Neural cell (in vitro differentiated cells): ENCODE measurements around the gene HHLA2.

Experiments used
- EZH2 ChIP-seq: fragments of 200-600, 300-800 bp; shearing (Covaris generic), sonication (generic); IDR thresholded peaks from 2 replicates; pipeline ENCODE4 v1.6.1; 2014; ENCODE audit warnings: antibody characterized with exemption, low read length, borderline replicate concordance, mild to moderate bottlenecking; ENCODE audit not compliant: insufficient read depth, poor library complexity, severe bottlenecking
- POLR2AphosphoS5 ChIP-seq: IDR thresholded peaks from 2 replicates; pipeline ENCODE4 v1.6.1; 2012
- TF ChIP-seq, protein P1 (sequence below): fragments of 450-650 bp; IDR thresholded peaks from 2 replicates; pipeline ENCODE4 v1.5.1; 2014; ENCODE audit warnings: antibody characterized with exemption, mild to moderate bottlenecking, moderate library complexity; ENCODE audit not compliant: poor library complexity, severe bottlenecking

DNA sequence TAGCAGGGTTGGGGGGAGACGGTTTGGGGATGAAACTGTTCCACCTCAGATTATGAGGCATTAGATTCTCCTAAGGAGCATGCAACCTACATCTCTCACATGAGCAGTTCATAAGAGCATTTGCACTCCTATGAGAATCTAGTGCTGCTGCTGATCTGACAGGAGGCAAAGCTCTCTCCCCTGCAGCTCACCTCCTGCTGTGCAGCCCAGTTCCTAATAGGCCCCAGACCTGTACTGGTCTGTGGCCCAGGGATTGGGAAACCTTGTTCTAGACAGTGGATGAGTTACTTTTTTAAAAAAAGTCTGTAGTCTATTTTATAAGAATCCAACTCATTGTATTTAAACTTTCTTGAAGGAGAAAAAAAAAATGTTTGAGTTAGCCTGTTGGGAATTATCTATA lies 100.0 kb downstream of the HHLA2 start:
- TF ChIP-seq POLR2AphosphoS5 (no peak), EZH2 (no peak)
- TF ChIP-seq, protein P1, sequence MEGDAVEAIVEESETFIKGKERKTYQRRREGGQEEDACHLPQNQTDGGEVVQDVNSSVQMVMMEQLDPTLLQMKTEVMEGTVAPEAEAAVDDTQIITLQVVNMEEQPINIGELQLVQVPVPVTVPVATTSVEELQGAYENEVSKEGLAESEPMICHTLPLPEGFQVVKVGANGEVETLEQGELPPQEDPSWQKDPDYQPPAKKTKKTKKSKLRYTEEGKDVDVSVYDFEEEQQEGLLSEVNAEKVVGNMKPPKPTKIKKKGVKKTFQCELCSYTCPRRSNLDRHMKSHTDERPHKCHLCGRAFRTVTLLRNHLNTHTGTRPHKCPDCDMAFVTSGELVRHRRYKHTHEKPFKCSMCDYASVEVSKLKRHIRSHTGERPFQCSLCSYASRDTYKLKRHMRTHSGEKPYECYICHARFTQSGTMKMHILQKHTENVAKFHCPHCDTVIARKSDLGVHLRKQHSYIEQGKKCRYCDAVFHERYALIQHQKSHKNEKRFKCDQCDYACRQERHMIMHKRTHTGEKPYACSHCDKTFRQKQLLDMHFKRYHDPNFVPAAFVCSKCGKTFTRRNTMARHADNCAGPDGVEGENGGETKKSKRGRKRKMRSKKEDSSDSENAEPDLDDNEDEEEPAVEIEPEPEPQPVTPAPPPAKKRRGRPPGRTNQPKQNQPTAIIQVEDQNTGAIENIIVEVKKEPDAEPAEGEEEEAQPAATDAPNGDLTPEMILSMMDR: no peak
